Esophagus mucosa (tissue), 1 donor: ENCODE measurements around the gene THBS4. TPM values are rescaled to one million over a fixed set of nuclear protein-coding genes. Genes with fewer than 3 reads are reported as not detected.

Source experiments
- ATAC-seq: fragments of 200-7000 bp; cut with Tn5 transposase; one replicate; pipeline ENCODE4 v1.9.1; 2020
- total RNA-seq: library from RNA; stranded (reverse); gene quantifications from one replicate; pipeline ENCODE4 v1.2.4, GENCODE V29; 2023
- donor health status: DM: yes; HTN: yes; CAD: no.

THBS4 gene
- 0.16 TPM for total RNA-seq

- no peak for ATAC-seq
Observed at GRCh38 chr5:80034962-80035821, at the start of gene THBS4. THBS4 (plus strand) TSS chr5:80035348; CDS start chr5:80035538, 190 bp downstream.

- no peak for ATAC-seq
Observed at GRCh38 chr5:79986260-79986659, 48.9 kb upstream of the THBS4 start.

GRCh38 chr5:79990205-79990597 lies 44.9 kb upstream of the THBS4 start:
- peak; percentile 12 for ATAC-seq

DNA sequence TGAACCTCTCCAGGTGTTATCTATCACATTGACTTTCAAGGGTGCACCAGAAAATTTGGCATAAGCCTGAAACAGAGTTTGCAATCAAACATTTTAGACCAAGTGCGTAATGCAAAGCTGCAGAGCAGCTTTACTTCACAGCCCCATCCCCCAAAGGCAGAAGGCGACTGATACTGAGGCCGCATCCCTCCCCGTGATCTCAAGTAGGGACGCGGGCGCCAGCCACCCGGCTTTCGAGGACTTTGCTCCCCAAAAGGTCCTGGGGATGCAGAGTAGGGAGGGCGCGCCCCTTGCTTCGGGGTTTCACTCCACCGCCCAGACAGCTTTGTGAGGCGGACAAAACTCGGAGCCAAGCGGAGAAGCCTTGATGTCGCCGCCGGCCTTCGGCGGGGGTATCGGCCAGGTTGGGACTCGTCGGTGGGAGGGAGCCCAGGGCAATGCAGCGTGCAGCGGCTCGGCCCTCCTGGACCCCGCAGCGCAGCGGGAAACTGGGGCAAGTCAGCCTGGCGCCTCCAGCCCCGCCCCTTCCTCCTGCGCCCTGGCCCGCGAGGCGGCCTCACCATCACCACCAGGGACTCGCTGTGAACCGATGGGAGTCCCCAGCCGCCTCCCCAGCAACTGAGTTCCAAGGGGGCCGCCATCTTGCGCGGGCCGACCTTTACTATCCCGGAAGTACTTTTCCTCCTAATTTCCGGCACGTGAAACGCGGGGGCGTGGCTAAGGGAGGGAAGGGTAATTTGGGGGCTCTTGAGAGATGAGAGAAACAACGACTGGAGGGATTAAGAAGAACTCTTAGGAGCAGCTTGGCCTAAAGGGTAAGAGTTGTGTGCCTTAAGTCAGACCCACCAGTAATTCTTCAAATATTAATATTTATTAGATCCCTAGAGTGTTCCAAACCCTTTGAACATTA lies 44.3 kb upstream of the THBS4 start, which contains the start of gene MTX3:
TSS of gene MTX3 (minus strand) at position 665 of the 910 bp plus-strand sequence. CDS start at position 641, 24 bp downstream.
- ATAC-seq: peak; percentile 94

- no peak for ATAC-seq
Observed at GRCh38 chr5:79992891-79993657, 42.1 kb upstream of the THBS4 start.

- no peak for ATAC-seq
Observed at GRCh38 chr5:79999722-80000121, 35.4 kb upstream of the THBS4 start.

GRCh38 chr5:80002677-80003076 lies 32.5 kb upstream of the THBS4 start:
- ATAC-seq: no peak

- ATAC-seq: no peak
Observed at GRCh38 chr5:80008995-80009765, 26.0 kb upstream of the THBS4 start.

- no peak for ATAC-seq
Observed at GRCh38 chr5:80010754-80011392, 24.3 kb upstream of the THBS4 start.

DNA sequence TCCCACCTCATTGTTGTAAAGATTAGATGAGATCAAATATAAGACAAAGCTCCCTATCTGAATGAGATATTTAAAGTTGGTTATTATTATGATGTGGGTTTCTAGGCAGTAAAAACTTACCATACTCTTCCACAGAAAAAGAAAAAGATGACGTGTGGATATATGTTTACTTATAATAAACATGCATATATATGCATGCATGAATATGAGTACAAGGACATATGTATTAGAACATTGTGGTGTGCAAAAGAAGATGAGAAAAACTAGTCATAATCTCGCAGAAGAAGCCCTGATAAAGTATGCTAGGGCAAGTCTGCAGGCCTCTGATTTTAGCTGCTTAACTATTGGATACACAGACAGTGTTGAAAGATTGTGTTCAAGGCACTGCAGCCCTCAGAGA lies 10.1 kb upstream of the THBS4 start:
- no peak for ATAC-seq

DNA sequence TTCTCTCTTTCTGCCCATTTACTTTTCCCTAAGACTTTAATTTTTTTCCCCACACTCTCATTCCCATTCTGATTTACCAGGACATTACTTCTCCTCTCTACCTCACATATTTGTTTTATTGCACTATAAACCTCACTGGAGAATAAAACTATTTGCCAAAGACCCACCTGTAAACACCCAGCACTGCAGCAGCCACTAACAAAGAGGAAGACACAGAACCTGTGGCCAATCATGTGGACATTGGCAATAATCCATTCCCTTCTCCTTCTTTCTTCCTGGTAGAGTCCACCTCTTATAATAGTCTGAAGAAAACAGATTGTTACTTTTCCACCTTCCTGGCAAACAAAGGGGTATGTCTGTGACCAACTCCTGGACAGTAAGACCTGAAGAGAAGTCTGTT lies 8.3 kb upstream of the THBS4 start:
- no peak for ATAC-seq

GRCh38 chr5:80031109-80031508 lies 4.0 kb upstream of the THBS4 start:
- no peak for ATAC-seq

DNA sequence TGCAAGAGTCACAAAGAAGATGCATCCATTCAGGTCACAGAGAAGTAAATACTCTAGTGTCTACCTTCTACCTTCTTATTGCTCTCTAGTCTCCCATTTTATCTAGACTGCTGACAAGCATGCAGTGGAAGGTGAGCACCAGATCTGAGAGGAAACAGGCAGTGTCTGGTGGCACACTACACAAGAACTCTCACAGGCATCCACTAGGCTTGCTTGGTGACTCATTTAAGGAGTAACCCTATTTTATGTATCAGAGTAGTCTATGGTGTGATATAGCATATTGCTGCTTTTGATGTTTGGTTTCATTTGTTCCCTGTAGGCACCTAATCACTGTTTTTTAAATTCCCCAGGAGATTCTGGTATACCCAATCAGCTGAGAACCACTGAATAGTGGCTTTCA lies 1.6 kb upstream of the THBS4 start:
- no peak for ATAC-seq

DNA sequence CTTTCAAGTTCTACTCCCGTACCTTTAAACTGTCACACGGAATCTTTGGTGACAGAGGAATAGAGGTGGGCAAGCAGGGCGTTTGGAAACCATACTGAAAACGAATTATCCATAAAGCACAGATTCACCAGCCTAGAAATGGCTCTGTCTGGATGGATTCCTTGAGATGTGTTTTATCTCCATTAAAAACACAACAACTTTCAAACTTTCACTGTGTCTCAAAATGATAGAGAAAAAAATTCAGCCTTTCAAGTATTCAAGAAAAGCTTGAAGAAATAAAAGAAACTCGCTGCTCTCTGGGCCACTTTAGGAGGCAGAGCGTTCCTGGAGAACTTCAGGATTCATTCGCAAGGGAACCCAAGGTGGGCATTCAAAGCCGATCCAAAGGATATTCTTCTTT lies 589 bp upstream of the THBS4 start:
- no peak for ATAC-seq

GRCh38 chr5:80035839-80036238 lies 691 bp downstream of the THBS4 start:
- no peak for ATAC-seq

DNA sequence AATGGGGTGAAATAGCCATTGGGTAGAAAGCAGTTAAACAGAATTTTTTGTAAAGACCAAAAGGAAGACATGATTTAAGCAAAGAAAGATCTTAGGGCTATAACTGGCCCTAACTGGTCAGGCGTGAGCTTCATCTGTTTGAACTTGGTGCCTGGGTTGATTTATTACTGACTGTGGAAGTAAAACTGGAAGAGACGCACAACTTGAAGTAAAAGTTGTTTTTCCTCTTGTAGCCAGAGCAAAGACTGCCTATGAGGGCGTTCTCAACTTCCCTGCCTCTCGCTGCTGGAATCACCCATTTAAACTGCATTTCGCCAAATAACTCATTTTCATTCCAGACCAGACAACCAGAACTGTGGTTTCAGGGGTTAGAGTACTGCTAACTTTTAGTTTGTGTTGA lies 1.5 kb downstream of the THBS4 start:
- ATAC-seq: no peak

GRCh38 chr5:80037366-80037765 lies 2.2 kb downstream of the THBS4 start:
- ATAC-seq: no peak

GRCh38 chr5:80039650-80040049 lies 4.5 kb downstream of the THBS4 start:
- ATAC-seq: no peak

DNA sequence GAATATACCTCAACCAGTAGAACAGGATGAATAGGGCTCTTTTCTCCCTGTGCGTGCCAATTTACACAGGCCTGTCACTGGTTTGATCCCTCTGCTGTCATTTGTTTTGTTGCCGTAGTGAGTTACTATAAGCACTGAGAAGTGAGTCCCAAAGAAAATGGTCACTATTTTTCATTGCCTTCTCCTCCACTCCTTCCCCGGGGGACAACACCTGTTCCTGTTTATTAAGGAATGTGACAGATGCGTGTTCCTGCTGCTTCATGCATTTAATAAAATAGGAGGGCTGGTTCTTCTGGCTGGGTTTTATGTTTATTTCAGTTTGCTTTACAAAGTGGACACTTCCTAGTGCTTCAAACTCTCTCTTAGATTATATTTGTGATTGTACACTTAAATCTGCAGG lies 6.4 kb downstream of the THBS4 start:
- no peak for ATAC-seq

DNA sequence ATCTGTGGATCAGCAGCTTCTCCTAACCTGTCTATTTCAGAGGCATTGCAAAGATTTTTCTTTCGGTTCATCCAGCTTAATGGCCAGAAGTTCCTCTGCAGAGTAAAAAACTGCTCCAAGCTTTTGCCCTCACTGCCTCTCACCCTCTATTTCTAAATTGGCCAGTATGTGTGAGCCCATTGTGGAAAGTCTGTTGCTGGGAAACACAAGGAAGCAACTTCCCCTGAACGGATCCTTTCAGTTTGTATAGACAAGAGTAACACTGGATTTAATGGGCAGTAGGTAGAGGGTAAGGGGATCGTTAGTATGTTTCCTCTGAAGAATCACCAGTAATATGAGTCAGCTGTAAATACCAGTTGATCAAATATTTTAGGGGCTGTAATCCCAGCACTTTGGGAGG lies 7.2 kb downstream of the THBS4 start:
- no peak for ATAC-seq

DNA sequence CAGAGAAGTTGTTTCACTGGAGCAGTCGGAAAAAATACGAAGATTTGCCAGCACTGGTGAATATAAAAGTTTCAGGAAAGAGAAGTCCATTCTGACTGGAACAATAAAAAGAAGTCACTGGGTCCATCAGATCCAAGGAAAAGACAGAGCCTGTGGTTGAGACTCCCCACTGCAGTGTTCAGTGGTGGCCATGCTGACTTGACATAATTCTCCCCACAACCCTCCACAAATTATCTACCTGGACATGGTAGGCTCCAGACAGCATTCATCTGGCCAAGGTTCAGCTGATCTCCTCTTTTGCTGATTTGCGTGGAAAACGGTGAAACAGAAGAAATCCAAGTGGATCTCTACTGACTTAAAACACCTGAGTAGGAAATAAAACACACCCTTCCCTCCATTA lies 8.0 kb downstream of the THBS4 start:
- no peak for ATAC-seq
